Bronchial epithelial cell (primary cell): ENCODE data around the gene SPRED3. TPM values are rescaled to one million over a fixed set of nuclear protein-coding genes. Genes with fewer than 3 reads are reported as not detected.

ENCODE experiments used
- DNase-seq: peaks from one replicate; pipeline ENCODE4 v3.0.0-alpha.2; 2010; ENCODE audit warnings: low read depth
- FAIRE-seq: peaks from 2 replicates; lab custom pipeline; 2011; peaks lifted over from hg19 to GRCh38; lab: Jason Lieb, UNC
- H3K27me3 ChIP-seq: 2 replicates; pipeline ENCODE4 v1.5.1; 2011; ENCODE audit warnings: low read length; ENCODE audit not compliant: control insufficient read depth, insufficient read depth
- H3K36me3 ChIP-seq: 2 replicates; pipeline ENCODE4 v1.5.1; 2011; ENCODE audit warnings: low read length; ENCODE audit not compliant: control insufficient read depth, insufficient read depth
- H3K4me3 ChIP-seq: 2 replicates; pipeline ENCODE4 v1.5.1; 2011; ENCODE audit warnings: mild to moderate bottlenecking, low read depth, low read length, control low read depth
- total RNA-seq: library from RNA; depleted of rRNA; stranded (reverse); fragments of >200 nt; gene quantifications from 2 replicates; pipeline ENCODE4 v1.2.1, GENCODE V29; 2014
- TF ChIP-seq, protein P1 (sequence below): IDR thresholded peaks from 2 replicates; pipeline ENCODE4 v1.5.1; 2011; ENCODE audit warnings: mild to moderate bottlenecking, moderate library complexity, low read length, control low read depth, inconsistent platforms; ENCODE audit not compliant: insufficient read depth, severe bottlenecking

Gene SPRED3
- total RNA-seq, 1 donor from 2014 or later: 0.26 TPM

GRCh38 chr19:38445362-38445761, 56.9 kb downstream of the SPRED3 start:
- DNase-seq (no peak), FAIRE-seq (no peak)
- no peaks in the 10 kb centered on the region for H3K27me3 ChIP-seq
- TF ChIP-seq, protein P1, sequence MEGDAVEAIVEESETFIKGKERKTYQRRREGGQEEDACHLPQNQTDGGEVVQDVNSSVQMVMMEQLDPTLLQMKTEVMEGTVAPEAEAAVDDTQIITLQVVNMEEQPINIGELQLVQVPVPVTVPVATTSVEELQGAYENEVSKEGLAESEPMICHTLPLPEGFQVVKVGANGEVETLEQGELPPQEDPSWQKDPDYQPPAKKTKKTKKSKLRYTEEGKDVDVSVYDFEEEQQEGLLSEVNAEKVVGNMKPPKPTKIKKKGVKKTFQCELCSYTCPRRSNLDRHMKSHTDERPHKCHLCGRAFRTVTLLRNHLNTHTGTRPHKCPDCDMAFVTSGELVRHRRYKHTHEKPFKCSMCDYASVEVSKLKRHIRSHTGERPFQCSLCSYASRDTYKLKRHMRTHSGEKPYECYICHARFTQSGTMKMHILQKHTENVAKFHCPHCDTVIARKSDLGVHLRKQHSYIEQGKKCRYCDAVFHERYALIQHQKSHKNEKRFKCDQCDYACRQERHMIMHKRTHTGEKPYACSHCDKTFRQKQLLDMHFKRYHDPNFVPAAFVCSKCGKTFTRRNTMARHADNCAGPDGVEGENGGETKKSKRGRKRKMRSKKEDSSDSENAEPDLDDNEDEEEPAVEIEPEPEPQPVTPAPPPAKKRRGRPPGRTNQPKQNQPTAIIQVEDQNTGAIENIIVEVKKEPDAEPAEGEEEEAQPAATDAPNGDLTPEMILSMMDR: no peak
- H3K36me3 ChIP-seq: no peaks in the 10 kb centered on the region
- H3K4me3 ChIP-seq: no peak overlapping the region

- Histone ChIP-seq H3K27me3 (no peaks in the 10 kb centered on the region), H3K36me3 (no peaks in the 10 kb centered on the region), H3K4me3 (no peak overlapping the region)
- DNase-seq: no peak
- TF ChIP-seq, protein P1: no peak
- FAIRE-seq: no peak
These were observed 59.7 kb downstream of the SPRED3 start for GRCh38 chr19:38448225-38448624.

Other genes with a start within 250 kb of the SPRED3 start
- 0.13 TPM in 1 of 2 replicates, not detected in the other for gene DPF1, start 164.5 kb upstream of the SPRED3 start, total RNA-seq
- 0.38 and 1.6 TPM in 2 replicates for gene PPP1R14A, start 132.3 kb upstream of the SPRED3 start, total RNA-seq
- 1,057 and 1,682 TPM in 2 replicates for gene SPINT2, start 124.1 kb upstream of the SPRED3 start, total RNA-seq
- gene C19orf33, start 84.4 kb upstream of the SPRED3 start, total RNA-seq: 266 and 612 TPM in 2 replicates
- gene YIF1B, start 72.8 kb upstream of the SPRED3 start, total RNA-seq: 30.0 and 51.5 TPM in 2 replicates
- gene KCNK6, start 68.9 kb upstream of the SPRED3 start, total RNA-seq: 19.0 and 27.8 TPM in 2 replicates
- 3.5 and 5.0 TPM in 2 replicates for gene CATSPERG, start 52.9 kb upstream of the SPRED3 start, total RNA-seq
- gene PSMD8, start 14.1 kb upstream of the SPRED3 start, total RNA-seq: 209 and 260 TPM in 2 replicates
- gene GGN, start 663 bp upstream of the SPRED3 start, total RNA-seq: under 0.01 and 0.13 TPM in 2 replicates
- gene FAM98C, start 14.4 kb downstream of the SPRED3 start, total RNA-seq: 15.0 and 15.6 TPM in 2 replicates
- not detected in 2 replicates for gene RASGRP4, start 37.5 kb downstream of the SPRED3 start, total RNA-seq
- gene RYR1, start 45.0 kb downstream of the SPRED3 start, total RNA-seq: 4.5 and 7.4 TPM in 2 replicates
- gene MAP4K1, start 229.3 kb downstream of the SPRED3 start, total RNA-seq: not detected in 2 replicates
- gene EIF3K, start 230.5 kb downstream of the SPRED3 start, total RNA-seq: 262 and 374 TPM in 2 replicates